Stimulated activated CD8-positive, alpha-beta memory T cell treated with anti-CD3 and anti-CD28 coated beads, Interleukin-15, amount 100 ng/mL, for 1 hour (primary cell): ENCODE results near the gene NCAPD3.

ENCODE experiments used
- DNase-seq: peaks from one replicate; pipeline ENCODE4 v3.0.0-alpha.2; 2020; ENCODE audit warnings: low read depth

Gene NCAPD3

DNA sequence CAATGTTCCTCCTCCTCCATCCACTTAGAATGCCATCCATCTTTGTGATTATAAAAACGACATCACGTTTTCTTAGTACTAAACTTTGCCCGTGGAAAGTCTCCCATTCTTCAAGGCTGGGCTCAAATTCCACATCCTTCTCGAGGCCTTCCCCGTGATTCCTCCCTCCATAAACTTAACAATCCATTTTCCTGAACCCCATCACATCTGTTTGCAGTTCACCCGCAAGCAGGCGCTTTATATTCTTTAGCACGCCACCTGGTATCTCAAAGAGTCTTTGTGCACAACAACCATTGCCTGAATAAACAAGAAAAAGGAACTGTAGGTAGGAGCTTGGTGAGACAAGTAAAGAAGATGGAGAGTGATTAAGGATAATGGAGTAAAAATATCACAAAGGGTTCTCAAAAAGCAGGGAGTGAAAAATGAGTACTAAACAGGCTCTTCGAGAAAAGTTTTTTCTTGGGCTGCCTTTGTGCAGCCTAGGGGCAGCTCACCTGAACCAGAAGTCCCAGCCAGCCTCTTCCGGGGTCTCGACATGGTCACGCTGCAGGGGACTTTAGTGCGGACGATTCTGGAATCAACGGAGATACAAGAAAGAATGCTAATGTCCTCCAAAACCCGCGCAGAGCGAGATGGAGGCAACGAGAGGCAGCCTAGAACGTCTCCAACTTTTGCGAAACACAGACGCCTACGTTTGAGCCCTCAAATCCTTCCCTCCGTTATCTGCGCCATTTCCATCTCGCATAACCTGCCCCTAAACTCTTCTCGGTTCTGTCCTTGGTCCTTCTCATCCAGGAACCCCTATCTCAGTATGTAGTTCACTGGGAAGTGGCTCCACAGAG is 28.8 kb upstream of the NCAPD3 start:
- no peak for DNase-seq

GRCh38 chr11:134250675-134251074 is 26.9 kb upstream of the NCAPD3 start:
- DNase-seq = no peak

DNA sequence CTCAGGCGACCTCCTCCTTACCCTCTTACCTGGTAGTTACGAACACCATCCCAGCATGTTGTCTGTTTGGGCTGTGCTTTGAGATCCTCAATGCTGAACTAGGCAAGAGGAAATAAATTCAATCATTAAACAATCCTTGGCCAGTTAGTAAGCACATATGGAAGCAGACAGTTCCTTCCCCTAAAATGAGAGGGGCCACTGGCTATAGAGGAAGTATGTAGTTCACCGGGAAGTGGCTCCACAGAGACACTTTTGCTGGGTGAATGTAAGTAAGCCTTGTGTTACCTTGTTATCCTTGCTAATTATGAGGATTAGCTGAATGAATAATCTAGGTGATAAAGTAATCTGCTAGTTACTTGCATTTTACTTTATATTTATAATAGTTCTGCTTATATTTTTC is 26.5 kb upstream of the NCAPD3 start:
- DNase-seq = no peak

GRCh38 chr11:134248910-134249480 is 25.2 kb upstream of the NCAPD3 start:
- DNase-seq = no peak

GRCh38 chr11:134246678-134247077 is 22.9 kb upstream of the NCAPD3 start:
- no peak for DNase-seq

DNA sequence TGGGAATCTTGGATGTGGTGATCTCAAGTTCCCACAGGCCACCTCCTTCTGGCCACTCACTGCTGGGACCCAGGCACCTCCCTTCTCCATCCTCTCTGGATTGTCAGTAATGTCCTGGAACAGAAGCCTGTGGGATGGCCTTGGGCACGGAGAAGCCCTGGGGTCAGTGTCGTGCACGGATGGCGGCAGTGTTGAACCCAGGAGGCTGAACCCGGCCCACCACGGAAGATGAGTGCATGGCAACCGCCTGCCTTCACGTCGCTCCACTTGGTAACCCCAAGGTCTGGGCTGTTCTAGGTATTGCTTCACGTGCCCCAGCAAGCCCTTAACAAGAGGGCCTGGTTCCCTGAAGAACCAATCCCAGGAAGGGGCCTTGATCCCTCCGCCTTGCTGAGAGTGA is 22.3 kb upstream of the NCAPD3 start:
- no peak for DNase-seq

DNA sequence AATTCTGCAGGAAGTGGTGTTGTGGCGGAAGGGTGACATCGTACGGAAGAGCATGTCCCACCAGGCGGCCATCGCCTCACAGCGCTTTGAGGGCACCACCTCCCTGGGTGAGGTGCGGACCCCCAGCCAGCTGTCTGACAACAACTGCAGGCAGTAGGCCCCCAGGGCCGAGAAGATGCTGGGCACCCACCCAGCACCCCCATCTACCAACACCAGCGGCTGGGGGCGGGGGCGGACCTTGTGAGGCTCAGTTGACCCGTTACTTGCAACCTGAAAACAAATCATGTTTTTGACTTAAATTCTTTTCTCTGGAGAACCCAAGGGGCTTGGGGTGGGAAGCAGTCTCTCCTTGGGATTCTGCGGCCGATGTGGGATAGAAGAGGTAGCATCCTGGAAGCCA is 21.7 kb upstream of the NCAPD3 start:
- no peak for DNase-seq

DNA sequence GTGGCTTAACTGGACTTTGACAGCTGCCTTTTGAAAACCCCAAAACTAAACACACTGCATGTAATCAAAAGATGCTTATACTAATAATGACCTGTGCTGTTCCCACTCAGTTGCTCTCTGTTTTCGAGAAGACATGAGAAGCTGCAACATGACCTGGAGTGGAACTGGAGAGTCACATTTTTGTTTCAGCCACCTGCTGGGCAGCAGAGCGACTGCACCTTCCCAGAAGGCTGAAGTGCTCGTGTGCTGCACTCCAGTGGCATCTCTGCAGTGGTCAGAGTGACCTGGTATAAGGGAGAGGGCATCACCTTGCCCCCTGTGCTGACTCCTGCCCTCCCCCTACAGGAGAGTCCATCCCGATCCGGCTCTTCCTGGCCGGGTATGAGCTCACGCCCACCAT is 20.8 kb upstream of the NCAPD3 start:
- no peak for DNase-seq

- no peak for DNase-seq
Measured at GRCh38 chr11:134243913-134244312, 20.1 kb upstream of the NCAPD3 start.

DNA sequence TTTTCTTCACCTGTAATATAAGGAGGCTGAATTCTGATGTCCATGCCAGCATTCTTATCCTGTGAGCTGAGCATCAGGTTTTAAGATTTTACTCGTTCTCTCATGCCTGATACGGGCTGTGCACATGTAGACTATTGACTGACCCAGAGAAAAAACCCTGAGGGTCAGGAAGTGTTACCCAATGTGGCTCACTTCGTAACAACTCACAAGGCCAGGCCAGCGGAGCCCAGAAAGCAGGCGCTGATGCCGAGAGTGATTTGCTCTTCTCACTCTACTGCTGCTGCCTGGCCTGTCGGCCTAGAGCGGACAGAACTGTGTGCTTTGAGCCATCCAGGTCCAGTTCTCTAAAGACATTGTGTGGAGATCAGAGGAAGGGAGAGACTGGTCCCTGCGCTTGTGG is 18.6 kb upstream of the NCAPD3 start:
- DNase-seq = no peak

GRCh38 chr11:134240592-134240991 is 16.8 kb upstream of the NCAPD3 start:
- DNase-seq = no peak

- no peak for DNase-seq
Measured at GRCh38 chr11:134238956-134239355, 15.2 kb upstream of the NCAPD3 start.

DNA sequence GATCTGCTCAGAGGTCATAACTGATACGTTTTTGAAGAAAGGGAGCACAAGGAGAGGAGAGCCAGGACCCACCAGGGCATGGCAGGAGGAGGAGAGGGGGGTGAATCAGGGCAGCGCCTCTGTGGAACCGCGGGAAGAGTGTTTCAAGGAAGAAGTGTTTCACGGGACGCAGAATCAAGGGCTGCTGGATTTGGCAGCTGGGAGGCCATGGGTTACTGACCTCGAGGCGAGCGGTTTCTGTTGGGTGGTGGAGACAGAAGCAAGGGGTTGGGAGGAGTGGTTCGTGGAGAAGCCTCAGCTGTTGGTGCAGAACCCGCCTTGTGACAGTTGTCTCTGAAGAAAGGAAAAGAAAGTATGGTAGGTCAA is 13.8 kb upstream of the NCAPD3 start:
- no peak for DNase-seq

DNA sequence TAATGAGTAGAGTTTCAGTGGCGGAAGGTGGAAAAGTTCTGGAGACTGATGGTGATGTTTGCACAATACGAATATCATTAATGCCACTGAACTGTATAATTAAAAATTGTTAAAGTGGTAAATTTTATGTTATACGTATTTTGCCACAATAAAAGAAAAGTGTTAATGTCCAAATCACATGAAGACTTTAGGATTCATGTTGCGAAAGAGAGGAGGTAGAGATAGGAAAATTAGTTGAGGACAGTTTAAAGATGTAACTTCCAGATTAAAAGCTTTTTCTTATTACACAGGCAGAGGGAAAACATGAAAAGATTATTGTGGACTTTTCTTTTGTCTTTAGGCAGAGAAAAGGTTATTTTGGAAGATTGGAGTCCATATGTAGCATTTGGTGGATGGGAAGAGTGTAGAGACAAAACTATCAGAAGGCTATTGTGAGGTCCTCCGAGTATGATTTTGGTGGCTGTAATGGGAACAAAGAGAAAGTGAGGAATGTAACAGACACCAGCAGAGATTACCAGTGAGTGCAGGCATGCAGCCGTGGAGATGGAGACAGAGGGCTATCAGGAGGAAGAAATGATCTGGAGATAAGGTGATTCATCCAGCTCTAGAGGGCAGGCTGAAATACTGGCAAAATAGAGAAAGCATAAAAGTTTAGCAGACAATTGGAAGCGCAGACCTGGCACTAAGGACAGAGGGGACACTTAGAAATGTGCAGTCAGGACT is 13.2 kb upstream of the NCAPD3 start:
- DNase-seq = no peak

DNA sequence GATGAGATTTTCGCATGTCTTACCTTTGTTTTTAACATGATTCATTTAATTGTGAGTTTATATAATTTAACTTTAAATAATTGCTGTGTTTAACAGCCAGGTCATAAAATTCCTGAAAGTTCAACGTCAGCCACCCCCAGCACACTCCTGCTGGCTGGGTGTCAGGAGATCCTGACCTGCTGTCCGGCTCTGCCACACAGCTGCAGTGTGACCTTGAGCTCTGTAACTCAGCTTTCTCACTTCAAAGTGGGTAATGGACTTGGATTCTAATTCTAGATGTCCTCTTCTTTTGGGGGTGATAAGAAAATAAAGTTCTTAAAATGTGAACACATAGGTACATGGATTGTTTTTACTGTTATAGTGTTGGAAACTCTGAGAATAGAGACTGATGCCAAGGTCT is 11.6 kb upstream of the NCAPD3 start:
- DNase-seq = no peak

GRCh38 chr11:134233729-134234179 is 10.0 kb upstream of the NCAPD3 start:
- no peak for DNase-seq

GRCh38 chr11:134231958-134232659 is 8.3 kb upstream of the NCAPD3 start:
- DNase-seq = no peak

GRCh38 chr11:134230339-134230738 is 6.6 kb upstream of the NCAPD3 start:
- no peak for DNase-seq

GRCh38 chr11:134229126-134229790 is 5.5 kb upstream of the NCAPD3 start:
- DNase-seq = no peak

GRCh38 chr11:134228625-134229024 is 4.9 kb upstream of the NCAPD3 start:
- DNase-seq = peak; percentile 8

DNA sequence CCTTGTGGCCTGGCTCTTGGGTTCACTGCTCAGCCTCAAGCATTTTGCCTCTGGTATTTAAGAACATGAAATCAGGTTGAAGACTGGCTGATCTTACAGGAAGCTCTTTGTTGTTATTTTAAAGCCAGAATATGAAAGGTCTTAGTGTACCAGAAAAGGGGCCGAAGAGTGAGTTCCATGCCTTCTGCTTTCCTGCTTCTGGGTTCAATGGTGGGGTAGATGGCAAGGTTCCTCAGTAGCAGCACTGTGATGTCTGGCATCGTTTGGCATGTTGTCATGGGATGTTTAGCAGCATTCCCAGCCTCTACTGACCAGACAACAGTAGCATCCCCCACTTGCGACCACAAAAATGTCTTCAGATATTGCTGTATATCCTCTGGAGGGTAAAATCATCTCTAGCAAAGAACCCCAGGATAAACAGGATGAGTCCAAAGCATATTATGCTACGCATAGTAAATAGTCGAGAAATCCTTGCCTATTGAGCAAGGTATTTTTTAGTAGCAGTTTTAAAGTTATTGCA is 3.1 kb upstream of the NCAPD3 start:
- no peak for DNase-seq
